Measurements from ENCODE around the gene CAMKK1.
A peak's percentile ranks its signal among the peaks of the same experiment; 100 is the strongest.

The CAMKK1 gene

GRCh38 chr17:3893003-3893719 is at the start of gene CAMKK1:
CAMKK1 (minus strand) TSS chr17:3893053; CDS start chr17:3885687, 7,366 bp downstream.
- no peak for DNase-seq (ENCODE audit: low read depth)
- no peak for TF ChIP-seq CTCF (conservative IDR thresholded peaks at IDR 0.05; ENCODE audit: low read depth, low read length)
- H3K4me3 ChIP-seq (ENCODE audit: low read length) = peak within 1 kb of the TSS; percentile 51

- no peak overlapping the region for H3K4me3 ChIP-seq (ENCODE audit: low read length)
- DNase-seq (ENCODE audit: low read depth) = no peak
- no peak for TF ChIP-seq CTCF (conservative IDR thresholded peaks at IDR 0.05; ENCODE audit: low read depth, low read length)
Observed at GRCh38 chr17:3940965-3941698, 48.3 kb upstream of the CAMKK1 start.

- no peak for DNase-seq (ENCODE audit: low read depth)
- no peak overlapping the region for H3K4me3 ChIP-seq (ENCODE audit: low read length)
- TF ChIP-seq CTCF (conservative IDR thresholded peaks at IDR 0.05; ENCODE audit: low read depth, low read length) = no peak
Observed at GRCh38 chr17:3937359-3937758, 44.5 kb upstream of the CAMKK1 start.

- no peak for TF ChIP-seq CTCF (conservative IDR thresholded peaks at IDR 0.05; ENCODE audit: low read depth, low read length)
- no peak overlapping the region for H3K4me3 ChIP-seq (ENCODE audit: low read length)
- no peak for DNase-seq (ENCODE audit: low read depth)
Observed at GRCh38 chr17:3935825-3936355, 43.0 kb upstream of the CAMKK1 start.

GRCh38 chr17:3935140-3935542 is 42.3 kb upstream of the CAMKK1 start:
- H3K4me3 ChIP-seq (ENCODE audit: low read length) = no peak overlapping the region
- TF ChIP-seq CTCF (conservative IDR thresholded peaks at IDR 0.05; ENCODE audit: low read depth, low read length) = peak; percentile 79
- no peak for DNase-seq (ENCODE audit: low read depth)

GRCh38 chr17:3929764-3930163 is 36.9 kb upstream of the CAMKK1 start:
- H3K4me3 ChIP-seq (ENCODE audit: low read length) = no peak overlapping the region
- no peak for TF ChIP-seq CTCF (conservative IDR thresholded peaks at IDR 0.05; ENCODE audit: low read depth, low read length)
- no peak for DNase-seq (ENCODE audit: low read depth)

All from retinal pigment epithelial cell (primary cell).